Gastrocnemius medialis (tissue), 4 donors: ENCODE results near the gene SREBF1. TPM values are rescaled to one million over a fixed set of nuclear protein-coding genes. Genes with fewer than 3 reads are reported as not detected.

ENCODE experiments used
- ATAC-seq, 2 donors: fragments of 150-250 bp; one replicate each; pipeline ENCODE4 v1.9.1; 2016
- DNase-seq, 2 donors: peaks; one replicate each; pipeline ENCODE4 v3.0.0-alpha.2; 2019
- H3K27ac ChIP-seq, 4 donors: fragments of 200-600 bp; sonication (generic); 1 replicate in 1 of 4; 2 replicates in 3 of 4; pipeline ENCODE4 v1.5.1; 2016 to 2018; ENCODE audit warnings: mild to moderate bottlenecking in 2 of 4, moderate library complexity in 1 of 4
- H3K27me3 ChIP-seq, 3 donors: fragments of 200-600 bp; sonication (generic) in 2 of 3; 1 replicate in 1 of 3; 2 replicates in 2 of 3; pipeline versions ENCODE4 v1.5.1 to v1.6.0; 2016 to 2019; ENCODE audit warnings: mild to moderate bottlenecking in 1 of 3, moderate library complexity in 1 of 3
- H3K36me3 ChIP-seq, 2 donors: fragments of 200-600 bp; sonication (generic) in 1 of 2; one replicate each; pipeline ENCODE4 v1.5.1; 2017 to 2018
- H3K4me1 ChIP-seq, 2 donors: fragments of 200-600 bp; sonication (generic) in 1 of 2; one replicate each; pipeline ENCODE4 v1.5.1; 2016 to 2017; ENCODE audit warnings: mild to moderate bottlenecking in 2 of 2
- H3K4me3 ChIP-seq, 4 donors: fragments of 200-600 bp; sonication (generic) in 3 of 4; 1 replicate in 1 of 4; 2 replicates in 3 of 4; pipeline ENCODE4 v1.5.1; 2016 to 2019; ENCODE audit warnings: mild to moderate bottlenecking in 2 of 4
- H3K9me3 ChIP-seq, 3 donors: fragments of 200-600 bp; sonication (generic) in 2 of 3; 1 replicate in 1 of 3; 2 replicates in 2 of 3; pipeline ENCODE4 v1.5.1; 2016 to 2019
- POLR2A ChIP-seq, 2 donors: fragments of 450-650 bp; IDR thresholded peaks; one replicate each; pipeline ENCODE4 v1.6.1; 2017; ENCODE audit warnings: antibody characterized with exemption in 2 of 2, mild to moderate bottlenecking in 2 of 2, moderate library complexity in 2 of 2
- in situ Hi-C, 4 donors: fragments of 200-750 bp; cut with MboI; loops; one replicate each; pipeline versions ENCODE4 v1.15.0 to v1.8.0; 2017; ENCODE audit warnings: low sequenced_read_pairs in 4 of 4
- intact Hi-C: fragments of 100-400 bp; cut with DNase I; formaldehyde crosslinking; loops from one replicate; pipeline ENCODE4 v1.15.1; 2023; ENCODE audit warnings: low total_unique reads
- total RNA-seq, 4 donors: library from RNA; depleted of rRNA; stranded (reverse); fragments of >200 nt; gene quantifications; one replicate each; pipeline versions ENCODE4 v1.1.0 to v1.2.3, GENCODE V29; 2016
- TF ChIP-seq, protein P1 (sequence below), 5 experiments: fragments of 450-650 bp in 3 of 5; fragments of 200-600 bp in 2 of 5; sonication (generic) in 2 of 5; IDR thresholded peaks in 4 of 5; conservative IDR thresholded peaks in 1 of 5; 1 replicate in 4 of 5; 2 replicates in 1 of 5; pipeline ENCODE4 v1.5.1; 2016 to 2019; ENCODE audit warnings: antibody characterized with exemption in 5 of 5, mild to moderate bottlenecking in 3 of 5, moderate library complexity in 3 of 5

SREBF1 gene
- total RNA-seq, 4 donors from 2014 or later = 11.1 to 64.5 (median 32.3) TPM

DNA sequence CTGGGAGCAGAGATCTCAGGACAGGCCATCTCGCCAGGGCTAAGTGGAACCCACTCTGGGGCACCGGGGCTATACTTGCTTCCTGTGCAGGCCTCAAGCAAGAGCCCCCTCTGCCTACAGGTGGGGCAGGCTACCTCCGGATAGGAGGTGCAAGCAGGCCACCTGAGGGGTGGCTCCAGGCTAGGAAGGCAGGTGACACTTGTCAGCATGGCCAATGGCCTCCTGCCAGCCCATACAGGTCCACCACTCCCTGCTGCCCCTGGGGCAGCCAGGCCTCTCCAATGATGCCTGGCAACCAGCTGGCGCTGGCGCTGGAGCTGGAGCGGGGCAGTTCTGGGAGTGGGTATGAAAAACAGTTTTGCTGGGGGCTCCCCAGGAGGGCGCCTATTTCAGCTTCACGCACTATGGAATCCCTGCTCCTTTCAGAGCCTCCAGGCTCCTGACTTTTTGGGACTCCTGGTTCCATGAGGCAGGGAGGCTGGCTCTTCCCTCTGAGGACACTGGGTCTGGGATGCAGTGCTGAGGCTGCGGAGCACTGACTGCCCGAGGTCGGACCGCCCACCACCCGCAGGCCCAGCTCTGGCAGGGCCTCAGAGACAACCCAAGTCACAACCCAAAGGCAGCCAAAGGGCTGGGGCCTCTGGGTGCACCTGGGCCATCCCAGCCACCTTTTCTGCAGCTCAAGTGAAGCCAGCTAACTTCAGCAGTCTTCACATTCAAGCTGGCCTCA, 8.4 kb upstream of the SREBF1 start:
- DNase-seq (no peak), ATAC-seq (no peak)
- Histone ChIP-seq H3K9me3 (no peaks in the 10 kb centered on the region), H3K27ac (peak overlapping the region in 3 of 4 donors; percentile 12 to 100 (median 77)), H3K4me3 (no peak overlapping the region), H3K27me3 (no peaks in the 10 kb centered on the region), H3K36me3 (peaks cover 0 to 8% of the 10 kb centered on the region in 2 donors), H3K4me1 (peaks cover 42 to 64% of the 10 kb centered on the region in 2 donors)
- intact Hi-C loops (loop anchor here (10.0 kb wide), 1 partner anchor 340 kb away; the partner anchor contains the start of gene ALKBH5), in situ Hi-C loops (no loop called here)
- TF ChIP-seq, protein P1, sequence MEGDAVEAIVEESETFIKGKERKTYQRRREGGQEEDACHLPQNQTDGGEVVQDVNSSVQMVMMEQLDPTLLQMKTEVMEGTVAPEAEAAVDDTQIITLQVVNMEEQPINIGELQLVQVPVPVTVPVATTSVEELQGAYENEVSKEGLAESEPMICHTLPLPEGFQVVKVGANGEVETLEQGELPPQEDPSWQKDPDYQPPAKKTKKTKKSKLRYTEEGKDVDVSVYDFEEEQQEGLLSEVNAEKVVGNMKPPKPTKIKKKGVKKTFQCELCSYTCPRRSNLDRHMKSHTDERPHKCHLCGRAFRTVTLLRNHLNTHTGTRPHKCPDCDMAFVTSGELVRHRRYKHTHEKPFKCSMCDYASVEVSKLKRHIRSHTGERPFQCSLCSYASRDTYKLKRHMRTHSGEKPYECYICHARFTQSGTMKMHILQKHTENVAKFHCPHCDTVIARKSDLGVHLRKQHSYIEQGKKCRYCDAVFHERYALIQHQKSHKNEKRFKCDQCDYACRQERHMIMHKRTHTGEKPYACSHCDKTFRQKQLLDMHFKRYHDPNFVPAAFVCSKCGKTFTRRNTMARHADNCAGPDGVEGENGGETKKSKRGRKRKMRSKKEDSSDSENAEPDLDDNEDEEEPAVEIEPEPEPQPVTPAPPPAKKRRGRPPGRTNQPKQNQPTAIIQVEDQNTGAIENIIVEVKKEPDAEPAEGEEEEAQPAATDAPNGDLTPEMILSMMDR (IDR thresholded peaks at IDR 0.05 in 4 of 5, conservative IDR thresholded peaks at IDR 0.05 in 1 of 5) = no peak
- TF ChIP-seq POLR2A (IDR thresholded peaks at IDR 0.05) = no peak

DNA sequence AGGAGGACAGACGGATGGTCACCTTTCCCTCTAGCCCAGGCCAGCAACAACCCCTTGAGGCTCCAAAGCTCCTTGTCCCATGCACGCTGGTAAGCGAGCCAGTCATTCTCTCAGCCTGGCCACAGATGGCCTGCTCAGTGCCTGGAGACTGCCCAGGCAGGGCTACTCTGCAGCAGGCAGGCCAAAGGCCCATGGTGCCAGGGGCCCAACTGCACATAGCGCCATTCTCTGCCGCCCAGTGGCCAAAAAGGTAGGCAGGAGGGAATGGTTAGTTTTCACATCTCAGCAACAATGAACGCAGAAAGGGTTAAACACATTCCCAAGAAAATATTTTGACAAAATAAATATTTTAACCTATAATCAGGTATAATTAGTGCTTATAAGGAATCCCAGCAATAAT, 7.7 kb upstream of the SREBF1 start:
- peak overlapping the region; percentile 33 to 100 (median 88) for H3K27ac ChIP-seq
- in situ Hi-C loops = no loop called here
- H3K36me3 ChIP-seq = peaks cover 0 to 8% of the 10 kb centered on the region in 2 donors
- DNase-seq (no peak), ATAC-seq (no peak)
- TF ChIP-seq, protein P1 (IDR thresholded peaks at IDR 0.05 in 4 of 5, conservative IDR thresholded peaks at IDR 0.05 in 1 of 5) = peak in 3 of 5 experiments; percentile 45 to 54 (median 46)
- TF ChIP-seq POLR2A (IDR thresholded peaks at IDR 0.05) = no peak
- H3K4me1 ChIP-seq = peaks cover 38 to 61% of the 10 kb centered on the region in 2 donors
- intact Hi-C loops = loop anchor here (1.0 to 10.0 kb wide), 2 partner anchors 32 to 340 kb away; partner anchors contain the start of gene ALKBH5
- no peak overlapping the region for H3K4me3 ChIP-seq
- no peaks in the 10 kb centered on the region for H3K27me3 ChIP-seq
- H3K9me3 ChIP-seq = no peaks in the 10 kb centered on the region

DNA sequence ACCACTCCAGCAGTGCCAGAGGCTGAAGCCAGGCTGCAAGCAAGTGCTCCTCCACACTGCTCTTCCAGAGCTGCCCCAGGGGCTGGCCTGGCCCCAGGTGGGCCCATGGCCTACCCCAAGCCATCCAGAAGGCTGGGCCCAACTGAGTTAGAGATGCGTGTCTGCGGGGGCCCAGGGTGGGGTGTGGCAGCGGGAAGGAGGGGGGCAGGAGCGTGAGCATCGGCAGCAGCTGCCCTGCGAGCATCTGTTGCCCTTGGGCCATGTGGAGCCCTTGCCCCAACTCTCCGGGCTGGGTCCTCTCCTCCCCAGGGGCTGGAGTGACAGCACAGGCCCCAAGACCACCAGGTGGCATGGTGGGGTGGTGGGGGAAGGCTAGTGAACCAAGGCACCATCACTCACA, 7.3 kb upstream of the SREBF1 start:
- peaks cover 0 to 8% of the 10 kb centered on the region in 2 donors for H3K36me3 ChIP-seq
- peak overlapping the region in 3 of 4 donors; percentile 77 to 100 (median 100) for H3K27ac ChIP-seq
- H3K9me3 ChIP-seq = no peaks in the 10 kb centered on the region
- H3K4me1 ChIP-seq = peaks cover 38 to 61% of the 10 kb centered on the region in 2 donors
- H3K27me3 ChIP-seq = no peaks in the 10 kb centered on the region
- H3K4me3 ChIP-seq = no peak overlapping the region
- intact Hi-C loops = loop anchor here (1.0 to 10.0 kb wide), 2 partner anchors 32 to 341 kb away; partner anchors contain the start of gene ALKBH5
- DNase-seq = no peak
- in situ Hi-C loops = no loop called here
- no peak for TF ChIP-seq POLR2A (IDR thresholded peaks at IDR 0.05)
- TF ChIP-seq, protein P1 (IDR thresholded peaks at IDR 0.05 in 4 of 5, conservative IDR thresholded peaks at IDR 0.05 in 1 of 5) = no peak
- ATAC-seq = no peak

DNA sequence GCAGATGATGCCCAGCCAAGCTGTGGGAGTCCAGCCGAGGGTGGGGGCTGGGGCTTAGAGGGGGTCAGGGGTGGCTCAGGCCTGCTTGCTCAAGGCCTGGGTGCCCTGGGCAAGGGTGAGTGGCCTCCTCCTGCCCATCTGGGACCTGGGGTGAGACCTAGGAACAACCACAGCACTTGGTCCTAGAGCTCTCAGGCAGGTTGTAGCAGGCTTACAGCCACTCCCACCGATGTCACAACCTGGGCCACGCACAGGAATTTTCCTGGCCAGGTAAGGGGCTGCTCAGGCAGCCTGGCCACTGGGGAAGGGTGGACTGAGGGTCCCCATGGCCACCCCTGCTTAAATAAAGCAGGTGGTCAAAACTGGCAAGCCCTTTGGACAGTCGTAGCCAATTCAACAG, 6.3 kb upstream of the SREBF1 start:
- Histone ChIP-seq H3K36me3 (peaks cover 0 to 8% of the 10 kb centered on the region in 2 donors), H3K27me3 (no peaks in the 10 kb centered on the region), H3K4me3 (no peak overlapping the region), H3K27ac (peak overlapping the region; percentile 97 to 100 (median 99)), H3K4me1 (peaks cover 39 to 64% of the 10 kb centered on the region in 2 donors), H3K9me3 (no peaks in the 10 kb centered on the region)
- no peak for ATAC-seq
- in situ Hi-C loops (no loop called here), intact Hi-C loops (loop anchor here (10.0 kb wide), 1 partner anchor 342 kb away; the partner anchor contains the start of gene ALKBH5)
- no peak for DNase-seq
- TF ChIP-seq POLR2A (IDR thresholded peaks at IDR 0.05) = no peak
- TF ChIP-seq, protein P1 (IDR thresholded peaks at IDR 0.05 in 4 of 5, conservative IDR thresholded peaks at IDR 0.05 in 1 of 5) = no peak
